RWPE2 (cell line): ENCODE measurements around the gene TRIM14.

ENCODE experiments used
- ATAC-seq: fragments of 200-7000 bp; cut with Tn5 transposase; 3 replicates; pipeline ENCODE4 v1.9.1; 2021; ENCODE audit warnings: low read depth
- DNase-seq: peaks from one replicate; pipeline ENCODE4 v3.0.0-alpha.2; 2020; ENCODE audit warnings: low spot score
- H3K27ac ChIP-seq: fragments of 450-650 bp; 2 replicates; pipeline ENCODE4 v1.5.1; 2017; ENCODE audit warnings: mild to moderate bottlenecking; ENCODE audit not compliant: poor library complexity, severe bottlenecking
- H3K27me3 ChIP-seq: fragments of 250-450 bp; sonication (Bioruptor Pico); 2 replicates; pipeline ENCODE4 v1.5.1; 2021; ENCODE audit warnings: mild to moderate bottlenecking, moderate library complexity; ENCODE audit not compliant: insufficient read depth, poor library complexity, severe bottlenecking
- H3K36me3 ChIP-seq: fragments of 250-450 bp; sonication (Bioruptor Pico); 2 replicates; pipeline ENCODE4 v1.5.1; 2020; ENCODE audit warnings: low read depth, mild to moderate bottlenecking, moderate library complexity
- H3K4me1 ChIP-seq: fragments of 250-450 bp; sonication (Bioruptor Pico); 2 replicates; pipeline ENCODE4 v1.5.1; 2021; ENCODE audit warnings: mild to moderate bottlenecking, moderate library complexity; ENCODE audit not compliant: insufficient read depth, poor library complexity, severe bottlenecking
- H3K4me3 ChIP-seq: fragments of 250-450 bp; sonication (Bioruptor Pico); 2 replicates; pipeline ENCODE4 v1.5.1; 2021; ENCODE audit warnings: mild to moderate bottlenecking, moderate library complexity; ENCODE audit not compliant: severe bottlenecking
- H3K9me3 ChIP-seq: fragments of 250-450 bp; sonication (Bioruptor Pico); 2 replicates; pipeline ENCODE4 v1.5.1; 2021; ENCODE audit warnings: mild to moderate bottlenecking, moderate library complexity; ENCODE audit not compliant: severe bottlenecking
- CTCF ChIP-seq: fragments of 450-650 bp; IDR thresholded peaks from one replicate; pipeline ENCODE4 v1.5.1; 2017; ENCODE audit warnings: mild to moderate bottlenecking, moderate library complexity; ENCODE audit not compliant: poor library complexity, severe bottlenecking

TRIM14 gene

GRCh38 chr9:98148486-98148885 lies 29.5 kb upstream of the TRIM14 start:
- no peak for TF ChIP-seq CTCF
- H3K4me1 ChIP-seq, result peaks cover 26% of the 10 kb centered on the region
- no peak overlapping the region for H3K27ac ChIP-seq
- ATAC-seq (no peak), DNase-seq (no peak)
- H3K27me3 ChIP-seq, result no peaks in the 10 kb centered on the region
- peaks cover 36% of the 10 kb centered on the region for H3K36me3 ChIP-seq
- no peak overlapping the region for H3K4me3 ChIP-seq
- no peaks in the 10 kb centered on the region for H3K9me3 ChIP-seq

GRCh38 chr9:98147582-98147981 lies 28.6 kb upstream of the TRIM14 start:
- no peak overlapping the region for H3K4me3 ChIP-seq
- H3K36me3 ChIP-seq, result peaks cover 32% of the 10 kb centered on the region
- no peak for TF ChIP-seq CTCF
- H3K9me3 ChIP-seq, result no peaks in the 10 kb centered on the region
- peak overlapping the region; percentile 77 for H3K27ac ChIP-seq
- peaks cover 29% of the 10 kb centered on the region for H3K4me1 ChIP-seq
- ATAC-seq, result no peak
- DNase-seq, result no peak
- H3K27me3 ChIP-seq, result no peaks in the 10 kb centered on the region

GRCh38 chr9:98146101-98146991 lies 27.3 kb upstream of the TRIM14 start:
- Histone ChIP-seq H3K36me3 (peaks cover 26% of the 10 kb centered on the region), H3K27me3 (no peaks in the 10 kb centered on the region), H3K4me1 (peaks cover 35% of the 10 kb centered on the region), H3K4me3 (no peak overlapping the region), H3K27ac (peak overlapping the region; percentile 77), H3K9me3 (no peaks in the 10 kb centered on the region)
- TF ChIP-seq CTCF, result no peak
- DNase-seq (no peak), ATAC-seq (peak; percentile 64)

- Histone ChIP-seq H3K4me3 (no peak overlapping the region), H3K36me3 (peaks cover 23% of the 10 kb centered on the region), H3K27me3 (no peaks in the 10 kb centered on the region), H3K4me1 (peaks cover 35% of the 10 kb centered on the region), H3K27ac (no peak overlapping the region), H3K9me3 (no peaks in the 10 kb centered on the region)
- DNase-seq (no peak), ATAC-seq (no peak)
- no peak for TF ChIP-seq CTCF
These were observed 25.6 kb upstream of the TRIM14 start for GRCh38 chr9:98144631-98145030.

GRCh38 chr9:98144076-98144475 lies 25.1 kb upstream of the TRIM14 start:
- peaks cover 35% of the 10 kb centered on the region for H3K4me1 ChIP-seq

More at GRCh38 chr9:98144076-98144475, 25.1 kb upstream of the TRIM14 start:
- Histone ChIP-seq H3K36me3 (peaks cover 25% of the 10 kb centered on the region), H3K4me3 (no peak overlapping the region), H3K27ac (peak overlapping the region; percentile 69), H3K9me3 (no peaks in the 10 kb centered on the region), H3K27me3 (no peaks in the 10 kb centered on the region)
- no peak for TF ChIP-seq CTCF
- DNase-seq (no peak), ATAC-seq (no peak)
